Mesenchymal stem cell (in vitro differentiated cells and primary cell): Measurements from ENCODE around the gene MEF2B.

Source experiments
- DNase-seq: peaks from one replicate; pipeline ENCODE4 v3.0.0-alpha.2; 2013
- H2AFZ ChIP-seq: one replicate; pipeline ENCODE4 v1.6.1; 2013; ENCODE audit warnings: low read depth, mild to moderate bottlenecking, control low read depth, inconsistent platforms, low read length, moderate library complexity
- H2AK5ac ChIP-seq: 2 replicates; pipeline ENCODE4 v1.6.1; 2013; ENCODE audit warnings: low read length, moderate library complexity, mild to moderate bottlenecking, inconsistent platforms; ENCODE audit not compliant: severe bottlenecking
- H2BK120ac ChIP-seq: one replicate; pipeline ENCODE4 v1.6.1; 2013; ENCODE audit warnings: low read depth, mild to moderate bottlenecking, inconsistent platforms, low read length, moderate library complexity
- H2BK12ac ChIP-seq, 2 experiments: one replicate each; pipeline ENCODE4 v1.6.1; 2013; ENCODE audit warnings: inconsistent platforms in 2 of 2, low read length in 2 of 2, mild to moderate bottlenecking in 2 of 2, moderate library complexity in 2 of 2, control low read depth in 1 of 2
- H2BK15ac ChIP-seq: one replicate; pipeline ENCODE4 v1.6.1; 2013; ENCODE audit warnings: mild to moderate bottlenecking, low read depth, inconsistent platforms; ENCODE audit not compliant: poor library complexity, severe bottlenecking
- H2BK5ac ChIP-seq: 2 replicates; pipeline ENCODE4 v1.6.1; 2013; ENCODE audit warnings: low read depth, mild to moderate bottlenecking, low read length, control low read depth, inconsistent platforms; ENCODE audit not compliant: poor library complexity, severe bottlenecking
- H3K14ac ChIP-seq, 2 experiments: one replicate each; pipeline ENCODE4 v1.6.1; 2013; ENCODE audit warnings: inconsistent platforms in 2 of 2, low read length in 2 of 2, control low read depth in 1 of 2, mild to moderate bottlenecking in 1 of 2, moderate library complexity in 1 of 2
- H3K18ac ChIP-seq, 2 experiments: one replicate each; pipeline ENCODE4 v1.6.1; 2013; ENCODE audit warnings: inconsistent platforms in 2 of 2, low read length in 2 of 2, control low read depth in 1 of 2, low read depth in 1 of 2, mild to moderate bottlenecking in 1 of 2
- H3K23ac ChIP-seq, 2 experiments: one replicate each; pipeline ENCODE4 v1.6.1; 2013; ENCODE audit warnings: inconsistent platforms in 2 of 2, low read length in 2 of 2, mild to moderate bottlenecking in 2 of 2, moderate library complexity in 2 of 2, control low read depth in 1 of 2
- H3K27ac ChIP-seq: 2 replicates; pipeline ENCODE4 v1.5.1; 2013; ENCODE audit warnings: mild to moderate bottlenecking, moderate library complexity, low read length, control low read depth, inconsistent platforms; ENCODE audit not compliant: poor library complexity, severe bottlenecking
- H3K27me3 ChIP-seq, 2 experiments: 2 replicates each; pipeline versions ENCODE4 v1.6.1 to v1.7.0; 2013; ENCODE audit warnings: low read length in 2 of 2, mild to moderate bottlenecking in 2 of 2, moderate library complexity in 2 of 2, control low read depth in 1 of 2, inconsistent platforms in 1 of 2; ENCODE audit not compliant: control insufficient read depth in 1 of 2, insufficient read depth in 1 of 2
- H3K36me3 ChIP-seq, 2 experiments: 2 replicates each; pipeline versions ENCODE4 v1.6.1 to v1.7.0; 2013; ENCODE audit warnings: low read length in 2 of 2, control low read depth in 1 of 2, inconsistent platforms in 1 of 2, low read depth in 1 of 2, mild to moderate bottlenecking in 1 of 2; ENCODE audit not compliant: insufficient read depth in 2 of 2, control insufficient read depth in 1 of 2
- H3K4ac ChIP-seq, 2 experiments: one replicate each; pipeline ENCODE4 v1.6.1; 2013; ENCODE audit warnings: inconsistent platforms in 2 of 2, low read length in 2 of 2, mild to moderate bottlenecking in 2 of 2, moderate library complexity in 2 of 2, control low read depth in 1 of 2, low read depth in 1 of 2
- H3K4me1 ChIP-seq: 2 replicates; pipeline ENCODE4 v1.6.1; 2013; ENCODE audit warnings: low read depth, low read length, control low read depth; ENCODE audit not compliant: control insufficient read depth, insufficient read depth
- H3K4me2 ChIP-seq: 2 replicates; pipeline ENCODE4 v1.6.1; 2013; ENCODE audit warnings: low read length, mild to moderate bottlenecking, inconsistent platforms; ENCODE audit not compliant: poor library complexity, severe bottlenecking
- H3K4me3 ChIP-seq, 2 experiments: 2 replicates each; pipeline versions ENCODE4 v1.5.1 to v1.7.0; 2013; ENCODE audit warnings: low read length in 2 of 2, mild to moderate bottlenecking in 2 of 2, control low read depth in 1 of 2, low read depth in 1 of 2; ENCODE audit not compliant: insufficient read depth in 1 of 2
- H3K79me1 ChIP-seq: replicated peaks from 2 replicates; pipeline ENCODE4 v1.6.1; 2013; ENCODE audit warnings: mild to moderate bottlenecking, control low read depth, low read length, inconsistent platforms; ENCODE audit not compliant: poor library complexity, severe bottlenecking
- H3K9ac ChIP-seq: 2 replicates; pipeline ENCODE4 v1.7.0; 2013; ENCODE audit warnings: mild to moderate bottlenecking, low read length, moderate library complexity
- H3K9me3 ChIP-seq: 2 replicates; pipeline ENCODE4 v1.7.0; 2013; ENCODE audit warnings: mild to moderate bottlenecking, low read length; ENCODE audit not compliant: control insufficient read depth
- H4K8ac ChIP-seq: one replicate; pipeline ENCODE4 v1.6.1; 2013; ENCODE audit warnings: inconsistent platforms, mild to moderate bottlenecking, low read length, moderate library complexity
- H4K91ac ChIP-seq: one replicate; pipeline ENCODE4 v1.6.1; 2013; ENCODE audit warnings: mild to moderate bottlenecking, low read length, inconsistent platforms
- WGBS: methylation state at CpG from one replicate; pipeline ENCODE4 v1.1.7; 2013; ENCODE audit warnings: mixed read lengths; 5-methylcytosine and 5-hydroxymethylcytosine counted together

MEF2B gene

GRCh38 chr19:19145281-19145680, 24.8 kb downstream of the MEF2B start:
- no peak overlapping the region for H3K9ac ChIP-seq
- H2BK15ac ChIP-seq, result peak overlapping the region; percentile 45
- no peak overlapping the region for H3K27ac ChIP-seq
- no peaks in the 10 kb centered on the region for H3K4me1 ChIP-seq
- no peak overlapping the region for H2AK5ac ChIP-seq
- no peak for DNase-seq
- no peak overlapping the region for H2BK120ac ChIP-seq
- H4K91ac ChIP-seq, result no peak overlapping the region
- no peak overlapping the region for H2AFZ ChIP-seq
- H3K18ac ChIP-seq, result no peak overlapping the region
- H3K4ac ChIP-seq, result no peak overlapping the region
- WGBS, result 93% methylated on average over 17 of the region's 17 CpGs
- H4K8ac ChIP-seq, result no peak overlapping the region
- H3K14ac ChIP-seq, result no peak overlapping the region
- no peaks in the 10 kb centered on the region for H3K79me1 ChIP-seq
- peaks cover 0 to 5% of the 10 kb centered on the region in 2 experiments for H3K27me3 ChIP-seq
- H3K4me3 ChIP-seq, result no peak overlapping the region
- no peak overlapping the region for H2BK12ac ChIP-seq
- no peak overlapping the region for H3K4me2 ChIP-seq
- peaks cover 10 to 14% of the 10 kb centered on the region in 2 experiments for H3K36me3 ChIP-seq
- no peak overlapping the region for H2BK5ac ChIP-seq
- H3K9me3 ChIP-seq, result no peaks in the 10 kb centered on the region
- no peak overlapping the region for H3K23ac ChIP-seq

- no peak overlapping the region for H3K27ac ChIP-seq
- H3K23ac ChIP-seq, result no peak overlapping the region
- H3K4me1 ChIP-seq, result peaks cover 4% of the 10 kb centered on the region
- no peaks in the 10 kb centered on the region for H3K9me3 ChIP-seq
- no peak overlapping the region for H3K4me3 ChIP-seq
- H2BK120ac ChIP-seq, result no peak overlapping the region
- no peak overlapping the region for H2BK5ac ChIP-seq
- peaks cover 0 to 5% of the 10 kb centered on the region in 2 experiments for H3K27me3 ChIP-seq
- H4K91ac ChIP-seq, result no peak overlapping the region
- peaks cover 8% of the 10 kb centered on the region for H3K79me1 ChIP-seq
- H2AFZ ChIP-seq, result no peak overlapping the region
- DNase-seq, result no peak
- no peak overlapping the region for H3K4ac ChIP-seq
- H2BK12ac ChIP-seq, result no peak overlapping the region
- peaks cover 3 to 10% of the 10 kb centered on the region in 2 experiments for H3K36me3 ChIP-seq
- 95% methylated on average over 12 of the region's 12 CpGs for WGBS
- H3K14ac ChIP-seq, result no peak overlapping the region
- no peak overlapping the region for H3K9ac ChIP-seq
- H3K4me2 ChIP-seq, result no peak overlapping the region
- no peak overlapping the region for H2BK15ac ChIP-seq
- no peak overlapping the region for H3K18ac ChIP-seq
- no peak overlapping the region for H2AK5ac ChIP-seq
- H4K8ac ChIP-seq, result no peak overlapping the region
Observed at GRCh38 chr19:19142347-19142746, 27.7 kb downstream of the MEF2B start.

DNA sequence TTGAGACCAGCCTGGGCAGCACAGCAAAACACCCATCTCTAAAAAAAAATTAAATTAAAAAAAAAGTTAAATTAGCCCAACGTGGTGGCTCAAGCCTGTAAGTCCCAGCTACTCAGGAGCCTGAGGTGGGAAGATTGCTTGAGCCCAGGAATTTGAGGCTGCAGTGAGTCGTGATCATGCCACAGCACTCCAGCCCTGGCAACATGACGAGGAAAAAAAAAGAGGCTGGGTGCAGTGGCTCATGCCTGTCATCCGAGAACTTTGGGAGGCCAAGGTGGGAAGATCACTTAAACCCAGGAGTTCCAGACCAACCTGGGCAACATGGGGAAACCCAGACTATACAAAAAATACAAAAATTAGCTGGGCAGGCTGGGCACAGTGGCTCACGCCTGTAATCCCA, 29.6 kb downstream of the MEF2B start:
- no peak overlapping the region for H4K8ac ChIP-seq
- no peak overlapping the region for H2AFZ ChIP-seq
- H3K4ac ChIP-seq, result no peak overlapping the region
- no peak overlapping the region for H3K9ac ChIP-seq
- peaks cover 13% of the 10 kb centered on the region for H3K79me1 ChIP-seq
- H2AK5ac ChIP-seq, result no peak overlapping the region
- H2BK5ac ChIP-seq, result no peak overlapping the region
- H3K4me3 ChIP-seq, result no peak overlapping the region
- H3K4me1 ChIP-seq, result peaks cover 9% of the 10 kb centered on the region
- H2BK12ac ChIP-seq, result no peak overlapping the region
- H3K4me2 ChIP-seq, result no peak overlapping the region
- H3K14ac ChIP-seq, result no peak overlapping the region
- WGBS, result 59% methylated on average over 5 of the region's 5 CpGs
- no peaks in the 10 kb centered on the region for H3K36me3 ChIP-seq
- H2BK120ac ChIP-seq, result no peak overlapping the region
- no peak overlapping the region for H2BK15ac ChIP-seq
- no peaks in the 10 kb centered on the region for H3K9me3 ChIP-seq
- DNase-seq, result no peak
- H3K27ac ChIP-seq, result no peak overlapping the region
- H4K91ac ChIP-seq, result no peak overlapping the region
- H3K23ac ChIP-seq, result no peak overlapping the region
- peaks cover 0 to 5% of the 10 kb centered on the region in 2 experiments for H3K27me3 ChIP-seq
- no peak overlapping the region for H3K18ac ChIP-seq

GRCh38 chr19:19139876-19140229, 30.2 kb downstream of the MEF2B start:
- Histone ChIP-seq H3K14ac (no peak overlapping the region), H3K18ac (no peak overlapping the region), H3K79me1 (peaks cover 17% of the 10 kb centered on the region), H4K91ac (no peak overlapping the region), H4K8ac (no peak overlapping the region), H2BK5ac (no peak overlapping the region), H2BK12ac (no peak overlapping the region), H3K9me3 (no peaks in the 10 kb centered on the region), H2AFZ (no peak overlapping the region), H2BK120ac (no peak overlapping the region), H3K23ac (no peak overlapping the region), H3K27me3 (peaks cover 0 to 5% of the 10 kb centered on the region in 2 experiments), H3K4me2 (no peak overlapping the region), H3K4me1 (peaks cover 10% of the 10 kb centered on the region), H2AK5ac (no peak overlapping the region), H3K4me3 (no peak overlapping the region), H3K36me3 (no peaks in the 10 kb centered on the region), H2BK15ac (no peak overlapping the region), H3K4ac (no peak overlapping the region), H3K27ac (no peak overlapping the region), H3K9ac (no peak overlapping the region)
- 41% methylated on average over 5 of the region's 5 CpGs for WGBS
- no peak for DNase-seq
